Fibroblast of lung (primary cell): Measurements from ENCODE around the gene HPX. TPM values are rescaled to one million over a fixed set of nuclear protein-coding genes. Genes with fewer than 3 reads are reported as not detected.
A peak's percentile ranks its signal among the peaks of the same experiment; 100 is the strongest.

Experiments
- DNase-seq, 2 donors: peaks; one replicate each; pipeline versions ENCODE4 v3.0.0 to v3.0.0-alpha.2; 2010; ENCODE audit warnings: low read depth in 2 of 2
- H2AFZ ChIP-seq: 2 replicates; pipeline ENCODE4 v1.5.1; 2012; ENCODE audit warnings: low read length, control low read depth, inconsistent platforms
- H3K27ac ChIP-seq: 2 replicates; pipeline ENCODE4 v1.5.1; 2011; ENCODE audit warnings: low read length, control low read depth; ENCODE audit not compliant: insufficient read depth
- H3K27me3 ChIP-seq: 2 replicates; pipeline ENCODE4 v1.5.1; 2011; ENCODE audit warnings: mild to moderate bottlenecking, low read length; ENCODE audit not compliant: control insufficient read depth, insufficient read depth
- H3K36me3 ChIP-seq: 2 replicates; pipeline ENCODE4 v1.5.1; 2011; ENCODE audit warnings: low read length; ENCODE audit not compliant: control insufficient read depth, insufficient read depth
- H3K4me1 ChIP-seq: 2 replicates; pipeline ENCODE4 v1.5.1; 2011; ENCODE audit warnings: low read length; ENCODE audit not compliant: control insufficient read depth, insufficient read depth; ENCODE audit errors: extremely low read depth
- H3K4me2 ChIP-seq: 2 replicates; pipeline ENCODE4 v1.5.1; 2011; ENCODE audit warnings: low read length, control low read depth; ENCODE audit not compliant: insufficient read depth; ENCODE audit errors: extremely low read depth
- H3K4me3 ChIP-seq, 4 experiments: fragments of 200-600 bp in 1 of 4; sonication (generic) in 1 of 4; replicated peaks in 1 of 4; 2 replicates each; pipeline ENCODE4 v1.5.1; 2011 to 2016; ENCODE audit warnings: low read length in 4 of 4, low read depth in 3 of 4, mild to moderate bottlenecking in 3 of 4, control low read depth in 2 of 4, inconsistent platforms in 1 of 4, mixed read lengths in 1 of 4; ENCODE audit not compliant: insufficient read depth in 1 of 4; ENCODE audit errors: control extremely low read depth in 1 of 4
- H3K79me2 ChIP-seq: 2 replicates; pipeline ENCODE4 v1.5.1; 2012; ENCODE audit warnings: mild to moderate bottlenecking, low read length, inconsistent platforms; ENCODE audit not compliant: control insufficient read depth, insufficient read depth
- H3K9ac ChIP-seq: 2 replicates; pipeline ENCODE4 v1.5.1; 2011; ENCODE audit warnings: mild to moderate bottlenecking, low read length, control low read depth; ENCODE audit not compliant: insufficient read depth
- H3K9me3 ChIP-seq: 2 replicates; pipeline ENCODE4 v1.5.1; 2012; ENCODE audit warnings: low read depth, low read length; ENCODE audit not compliant: control insufficient read depth, insufficient read depth
- H4K20me1 ChIP-seq: 2 replicates; pipeline ENCODE4 v1.5.1; 2011; ENCODE audit warnings: low read length; ENCODE audit not compliant: control insufficient read depth, insufficient read depth; ENCODE audit errors: extremely low read depth
- CTCF ChIP-seq, 2 donors: IDR thresholded peaks in 1 of 2; conservative IDR thresholded peaks in 1 of 2; 1 replicate in 1 of 2; 2 replicates in 1 of 2; pipeline ENCODE4 v1.5.1; 2011 to 2012; ENCODE audit warnings: low read length in 2 of 2, control low read depth in 1 of 2, inconsistent platforms in 1 of 2, low read depth in 1 of 2, mild to moderate bottlenecking in 1 of 2
- EZH2 ChIP-seq: IDR thresholded peaks from 2 replicates; pipeline ENCODE4 v1.5.1; 2012; ENCODE audit warnings: low read length, control low read depth, mild to moderate bottlenecking; ENCODE audit errors: missing control alignments
- polyA plus RNA-seq, 2 donors: library from polyadenylated mRNA; depleted of rRNA in 1 of 2; stranded (reverse) in 1 of 2; unstranded in 1 of 2; fragments of >200 nt; gene quantifications; 2 replicates each; pipeline ENCODE4 v1.2.1, GENCODE V29; 2011 to 2012; ENCODE audit warnings: missing spikeins in 1 of 2
- total RNA-seq: library from RNA; depleted of rRNA; stranded (reverse); fragments of >200 nt; gene quantifications from 2 replicates; pipeline ENCODE4 v1.2.1, GENCODE V29; 2014

The HPX gene
- total and polyA plus RNA-seq, 2 donors (not counting 1 experiment from before 2014, with no cell fraction given) = 0.18 to 0.83 TPM

- Histone ChIP-seq H3K9ac (peak overlapping the region; percentile 94), H3K27ac (peak overlapping the region; percentile 99), H4K20me1 (no peaks in the 10 kb centered on the region), H3K27me3 (no peaks in the 10 kb centered on the region), H3K36me3 (peaks cover 20% of the 10 kb centered on the region), H3K4me3 (peak overlapping the region; percentile 71 to 89 (median 86)), H3K4me1 (peaks cover 14% of the 10 kb centered on the region), H2AFZ (peak overlapping the region; percentile 54), H3K9me3 (no peaks in the 10 kb centered on the region), H3K4me2 (peak overlapping the region; percentile 98), H3K79me2 (peaks cover 44% of the 10 kb centered on the region)
- no peak for DNase-seq
- TF ChIP-seq CTCF (conservative IDR thresholded peaks at IDR 0.05 in 1 of 2, IDR thresholded peaks at IDR 0.05 in 1 of 2; ENCODE audit: low read depth in 1 of 2, low read length in 2 of 2) (no peak), EZH2 (no peak)
Measured at GRCh38 chr11:6481924-6482275, 41.1 kb upstream of the HPX start.

GRCh38 chr11:6481012-6481923 is 40.5 kb upstream of the HPX start, which contains the start of the genes ARFIP2 and TIMM10B:
Gene ARFIP2, minus strand, starts transcription at chr11:6481331. Its CDS starts 910 bp downstream, at chr11:6480421.
Gene TIMM10B, plus strand, starts transcription at chr11:6481501. Its CDS starts 16 bp downstream, at chr11:6481517.
- TF ChIP-seq EZH2 (no peak), CTCF (conservative IDR thresholded peaks at IDR 0.05 in 1 of 2, IDR thresholded peaks at IDR 0.05 in 1 of 2; ENCODE audit: low read depth in 1 of 2, low read length in 2 of 2) (no peak)
- peak within 1 kb of the TSS; percentile 98 for H3K4me2 ChIP-seq
- no peaks in the 10 kb centered on the region for H4K20me1 ChIP-seq
- H3K9me3 ChIP-seq = no peaks in the 10 kb centered on the region
- peaks cover 44% of the 10 kb centered on the region for H3K79me2 ChIP-seq
- peak; percentile 98 for DNase-seq
- H2AFZ ChIP-seq = peak within 1 kb of the TSS; percentile 54
- H3K9ac ChIP-seq = peak within 1 kb of the TSS; percentile 94
- no peaks in the 10 kb centered on the region for H3K27me3 ChIP-seq
- H3K4me1 ChIP-seq = peaks cover 14% of the 10 kb centered on the region
- H3K27ac ChIP-seq = peak within 1 kb of the TSS; percentile 99
- peaks cover 20% of the 10 kb centered on the region for H3K36me3 ChIP-seq
- peak within 1 kb of the TSS; percentile 71 to 89 (median 86) for H3K4me3 ChIP-seq

- H3K36me3 ChIP-seq = peaks cover 19% of the 10 kb centered on the region
- peak overlapping the region; percentile 76 for H3K4me2 ChIP-seq
- TF ChIP-seq CTCF (conservative IDR thresholded peaks at IDR 0.05 in 1 of 2, IDR thresholded peaks at IDR 0.05 in 1 of 2; ENCODE audit: low read depth in 1 of 2, low read length in 2 of 2) (no peak), EZH2 (no peak)
- H3K79me2 ChIP-seq = peaks cover 44% of the 10 kb centered on the region
- H3K4me3 ChIP-seq = peak overlapping the region; percentile 71 to 89 (median 86)
- peak overlapping the region; percentile 99 for H3K27ac ChIP-seq
- H3K9me3 ChIP-seq = no peaks in the 10 kb centered on the region
- no peaks in the 10 kb centered on the region for H3K27me3 ChIP-seq
- no peak for DNase-seq
- peaks cover 14% of the 10 kb centered on the region for H3K4me1 ChIP-seq
- H4K20me1 ChIP-seq = no peaks in the 10 kb centered on the region
- no peak overlapping the region for H2AFZ ChIP-seq
- peak overlapping the region; percentile 94 for H3K9ac ChIP-seq
Measured at GRCh38 chr11:6480299-6480914, 39.6 kb upstream of the HPX start.
